Measurements from ENCODE around the gene GBP5.

DNA sequence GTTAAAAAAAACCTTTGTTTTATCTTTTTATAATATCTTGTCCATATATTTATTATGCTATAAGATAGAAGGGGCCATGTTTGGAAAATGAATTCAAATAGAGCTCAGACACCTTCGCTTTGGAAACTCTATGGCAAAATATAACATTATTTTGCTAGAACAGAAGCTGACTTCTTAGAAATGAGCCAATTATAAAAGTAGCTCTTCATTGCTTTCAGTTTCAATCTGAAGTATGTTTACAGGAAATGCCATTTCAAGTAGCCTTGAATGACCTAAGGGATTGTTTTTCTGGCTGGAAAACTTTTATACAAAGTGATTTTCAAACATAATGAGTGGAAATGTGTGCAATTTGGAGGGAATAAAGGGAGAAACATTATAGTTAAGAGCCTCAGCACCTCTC is 37.8 kb upstream of the GBP5 start:
- TF ChIP-seq CTCF (IDR thresholded peaks at IDR 0.05; ENCODE audit: low read length) (no peak), EZH2phosphoT487 (IDR thresholded peaks at IDR 0.05; ENCODE audit: low read length) (no peak)

All from MM.1S (cell line).